Measurements from ENCODE around the gene GPR137B.

DNA sequence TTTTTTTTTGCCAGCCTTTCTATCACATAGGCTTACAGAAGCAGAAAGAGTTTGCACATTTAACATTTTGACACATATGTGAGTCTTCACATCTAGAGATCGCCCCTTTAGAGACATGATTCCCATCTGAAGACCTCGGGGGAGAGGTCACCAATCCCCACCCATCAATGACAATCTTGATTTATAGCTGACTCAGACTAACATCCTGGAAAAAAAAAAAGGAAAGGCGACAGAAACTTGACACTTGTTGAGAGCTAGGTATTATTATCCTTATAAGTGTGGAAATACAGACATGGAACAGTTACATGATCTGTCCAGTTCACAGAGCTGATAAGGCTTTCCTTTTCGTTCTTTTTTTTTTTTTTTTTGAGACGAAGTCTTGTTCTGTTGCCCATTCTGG is 49.4 kb upstream of the GPR137B start:
- no peak for TF ChIP-seq EZH2phosphoT487 (IDR thresholded peaks at IDR 0.05; ENCODE audit: borderline replicate concordance, low read length)
- TF ChIP-seq, protein P1, sequence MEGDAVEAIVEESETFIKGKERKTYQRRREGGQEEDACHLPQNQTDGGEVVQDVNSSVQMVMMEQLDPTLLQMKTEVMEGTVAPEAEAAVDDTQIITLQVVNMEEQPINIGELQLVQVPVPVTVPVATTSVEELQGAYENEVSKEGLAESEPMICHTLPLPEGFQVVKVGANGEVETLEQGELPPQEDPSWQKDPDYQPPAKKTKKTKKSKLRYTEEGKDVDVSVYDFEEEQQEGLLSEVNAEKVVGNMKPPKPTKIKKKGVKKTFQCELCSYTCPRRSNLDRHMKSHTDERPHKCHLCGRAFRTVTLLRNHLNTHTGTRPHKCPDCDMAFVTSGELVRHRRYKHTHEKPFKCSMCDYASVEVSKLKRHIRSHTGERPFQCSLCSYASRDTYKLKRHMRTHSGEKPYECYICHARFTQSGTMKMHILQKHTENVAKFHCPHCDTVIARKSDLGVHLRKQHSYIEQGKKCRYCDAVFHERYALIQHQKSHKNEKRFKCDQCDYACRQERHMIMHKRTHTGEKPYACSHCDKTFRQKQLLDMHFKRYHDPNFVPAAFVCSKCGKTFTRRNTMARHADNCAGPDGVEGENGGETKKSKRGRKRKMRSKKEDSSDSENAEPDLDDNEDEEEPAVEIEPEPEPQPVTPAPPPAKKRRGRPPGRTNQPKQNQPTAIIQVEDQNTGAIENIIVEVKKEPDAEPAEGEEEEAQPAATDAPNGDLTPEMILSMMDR (IDR thresholded peaks at IDR 0.05; ENCODE audit: low read depth, low read length, poor library complexity, severe bottlenecking): no peak
